ENCODE data around the gene OR2S2. TPM values are rescaled to one million over a fixed set of nuclear protein-coding genes. Genes with fewer than 3 reads are reported as not detected.
"Not testable (repeated sequence)": the region's sequence is repeated elsewhere in the genome, so short reads cannot be mapped to it uniquely, and the experiment has no call there.

OR2S2 gene
- total RNA-seq, 1 donor from 2014 or later = not detected

DNA sequence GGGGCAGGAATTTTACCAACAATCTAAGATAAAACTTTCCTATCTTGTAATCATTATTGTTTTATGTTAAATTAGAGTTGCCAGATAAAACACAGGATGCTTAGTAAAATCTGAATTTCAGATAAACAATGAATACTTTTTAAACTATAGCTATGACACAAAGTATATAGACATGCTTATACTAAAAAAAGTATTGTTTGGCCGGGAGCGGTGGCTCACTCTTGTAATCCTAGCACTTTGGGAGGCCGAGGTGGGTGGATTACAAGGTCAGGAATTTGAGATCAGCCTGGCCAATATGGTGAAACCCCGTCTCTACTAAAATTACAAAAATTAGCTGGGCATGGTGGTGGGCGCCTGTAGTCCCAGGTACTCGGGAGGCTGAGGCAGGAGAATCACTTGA is 23.9 kb downstream of the OR2S2 start:
- not testable (repeated sequence) for DNase-seq (ENCODE audit: low read depth in 2 of 2)

- DNase-seq (ENCODE audit: low read depth in 2 of 2) = no peak
These were observed 24.3 kb downstream of the OR2S2 start for GRCh38 chr9:35933550-35934067.

- DNase-seq (ENCODE audit: low read depth in 2 of 2) = no peak
These were observed 25.2 kb downstream of the OR2S2 start for GRCh38 chr9:35932735-35933134.

DNA sequence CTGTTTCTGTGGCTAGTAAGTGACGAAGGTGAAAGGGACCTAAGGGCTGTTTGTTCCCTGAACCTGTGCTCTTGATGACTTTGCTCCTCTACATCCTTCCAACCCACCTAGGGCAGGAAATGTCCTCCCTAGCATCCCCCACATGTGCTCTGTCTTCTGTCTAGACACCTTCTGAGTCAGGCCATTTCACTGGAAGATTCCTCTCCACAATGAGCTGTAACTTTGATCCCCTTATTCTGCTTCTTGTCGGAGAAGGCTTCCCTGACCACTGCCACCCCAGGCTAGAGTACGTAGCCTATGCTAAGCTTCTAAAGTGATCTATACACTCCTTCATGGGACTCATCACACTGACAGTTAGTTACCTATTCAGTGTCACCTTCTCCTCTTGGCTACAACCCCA is 27.0 kb downstream of the OR2S2 start:
- no peak for DNase-seq (ENCODE audit: low read depth in 2 of 2)

GRCh38 chr9:35930521-35930920 is 27.4 kb downstream of the OR2S2 start:
- no peak for DNase-seq (ENCODE audit: low read depth in 2 of 2)

DNA sequence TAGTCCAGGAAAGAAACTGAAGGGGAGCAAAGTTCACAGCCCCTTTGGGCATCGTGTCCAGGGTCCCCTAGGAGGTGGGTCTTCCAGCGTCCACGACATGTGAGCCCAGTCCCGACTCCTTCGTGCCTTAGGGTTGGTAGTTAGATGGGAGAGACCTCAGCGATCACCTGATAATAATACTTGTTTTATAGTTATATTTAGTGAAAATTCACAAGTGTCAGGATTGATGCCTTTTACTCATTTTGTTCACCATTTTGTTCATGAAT is 28.6 kb downstream of the OR2S2 start:
- DNase-seq (ENCODE audit: low read depth in 2 of 2) = no peak

GRCh38 chr9:35928591-35929452 is 29.1 kb downstream of the OR2S2 start:
- DNase-seq (ENCODE audit: low read depth in 2 of 2) = no peak

GRCh38 chr9:35923927-35924763 is 33.8 kb downstream of the OR2S2 start:
- DNase-seq (ENCODE audit: low read depth in 2 of 2) = peak; percentile 64 to 82

- DNase-seq (ENCODE audit: low read depth in 2 of 2) = no peak
These were observed 34.4 kb downstream of the OR2S2 start for GRCh38 chr9:35923598-35923926.

DNA sequence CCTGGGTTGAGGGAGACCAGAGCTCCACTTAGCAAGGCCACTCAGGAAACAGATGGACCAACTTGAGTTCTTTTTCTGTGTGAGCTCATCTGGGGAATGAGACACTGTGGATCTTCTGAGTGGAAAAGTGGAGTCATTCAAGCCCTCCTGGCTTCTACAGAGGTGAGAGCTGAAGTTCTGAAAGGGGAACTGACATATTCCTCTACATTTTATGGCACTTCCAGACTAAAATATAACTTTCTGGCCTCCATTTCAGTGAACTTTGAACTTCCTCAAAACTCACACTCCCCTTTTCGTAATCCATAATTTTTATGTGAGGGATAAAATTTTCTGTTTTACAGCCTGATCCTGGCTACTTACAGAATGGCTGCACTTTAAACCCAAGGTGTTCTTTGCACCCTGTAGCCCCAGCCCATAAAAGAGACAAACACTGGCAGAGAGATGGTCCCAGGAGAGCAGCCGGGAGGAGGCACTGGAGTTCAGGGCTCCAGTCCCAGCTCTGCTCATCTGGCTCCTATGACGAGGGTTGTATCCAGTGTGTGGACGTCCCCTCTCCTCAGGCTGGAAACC is 37.8 kb downstream of the OR2S2 start:
- DNase-seq (ENCODE audit: low read depth in 2 of 2) = peak in 1 of 2 donors; percentile 54

GRCh38 chr9:35919212-35920008 is 38.5 kb downstream of the OR2S2 start:
- DNase-seq (ENCODE audit: low read depth in 2 of 2) = no peak

- no peak for DNase-seq (ENCODE audit: low read depth in 2 of 2)
These were observed 39.2 kb downstream of the OR2S2 start for GRCh38 chr9:35918780-35919179.

DNA sequence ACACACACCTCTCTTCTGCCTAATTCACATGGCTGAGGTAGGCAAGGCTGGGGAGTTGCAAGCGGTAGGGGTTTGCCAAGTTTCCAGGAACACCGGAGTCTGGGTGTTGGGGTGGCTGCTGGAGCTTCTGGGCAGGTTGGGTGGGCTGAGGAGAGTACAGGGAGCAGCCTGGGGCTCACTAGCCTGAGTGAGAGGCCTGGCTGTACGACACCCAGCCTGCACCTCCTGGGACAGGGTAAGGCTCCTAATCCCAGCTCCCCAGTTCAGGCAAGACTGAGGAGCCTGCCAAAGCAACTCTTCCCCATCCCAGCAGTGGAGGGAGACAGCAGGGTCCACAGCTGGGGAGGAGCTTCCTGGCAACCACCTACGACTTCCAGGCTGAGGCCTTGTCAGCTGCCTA is 40.7 kb downstream of the OR2S2 start:
- DNase-seq (ENCODE audit: low read depth in 2 of 2) = no peak

DNA sequence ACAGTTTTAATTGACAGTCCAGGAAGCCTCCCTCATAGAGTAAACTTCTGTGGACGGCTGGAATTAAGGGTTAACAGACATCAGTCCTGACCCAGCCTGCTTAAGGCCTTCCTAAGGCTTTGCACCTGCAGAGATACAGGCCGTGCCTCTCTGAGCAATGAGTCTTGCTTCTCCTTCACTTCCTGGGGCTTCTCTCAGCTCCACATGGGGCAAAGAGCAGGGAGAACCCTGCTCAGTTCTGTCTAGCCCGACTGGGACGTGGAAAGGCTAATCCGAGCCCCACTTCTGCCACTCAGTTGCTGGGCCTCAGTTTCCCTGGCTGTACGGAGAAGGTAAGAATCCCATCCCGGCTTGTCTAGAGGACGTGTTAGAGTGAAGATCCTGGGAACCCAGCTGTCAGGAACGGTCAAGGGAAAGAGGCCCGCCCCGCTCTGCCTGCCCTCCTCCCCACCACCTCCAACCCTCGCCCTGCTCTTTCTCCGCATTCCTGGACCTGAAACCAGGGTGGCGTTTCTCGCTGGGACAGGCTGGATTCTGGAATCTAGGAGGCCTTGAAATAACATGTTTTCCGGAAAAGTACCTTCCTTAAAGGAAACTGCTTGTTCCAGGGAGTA is 42.2 kb downstream of the OR2S2 start:
- DNase-seq (ENCODE audit: low read depth in 2 of 2) = no peak

GRCh38 chr9:35914301-35914807 is 43.6 kb downstream of the OR2S2 start:
- peak; percentile 63 to 88 for DNase-seq (ENCODE audit: low read depth in 2 of 2)

- not testable (repeated sequence) for DNase-seq (ENCODE audit: low read depth in 2 of 2)
These were observed 44.5 kb downstream of the OR2S2 start for GRCh38 chr9:35913429-35913828.

DNA sequence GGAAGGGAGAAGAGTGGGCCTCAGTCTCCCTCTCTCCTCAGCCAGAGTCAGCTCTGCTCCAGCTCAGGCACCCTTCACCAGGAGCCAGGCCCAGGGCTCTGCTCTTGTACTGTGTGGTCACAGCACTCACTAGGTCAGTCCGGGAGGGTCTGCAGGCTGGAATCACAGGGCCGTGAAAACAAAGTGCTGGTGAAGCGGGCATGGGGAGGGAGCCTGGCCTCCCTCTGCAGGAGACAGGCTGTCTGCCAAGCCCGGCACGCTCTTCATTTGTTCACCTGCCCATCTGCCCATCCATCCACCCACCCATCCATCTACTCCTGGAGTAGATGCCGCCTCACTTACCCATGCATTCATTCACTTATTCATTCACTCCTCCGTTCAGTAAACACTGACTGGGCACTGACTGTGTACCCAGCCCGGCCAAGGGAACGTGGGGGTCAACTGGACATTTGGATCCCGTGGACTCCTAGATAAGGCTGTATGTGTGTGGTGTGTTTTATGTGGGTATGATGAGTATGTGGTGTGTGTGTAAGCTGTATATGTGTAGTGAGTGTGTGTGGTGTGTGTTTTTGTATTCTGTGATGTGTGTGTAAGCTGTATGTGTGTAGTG is 45.1 kb downstream of the OR2S2 start:
- no peak for DNase-seq (ENCODE audit: low read depth in 2 of 2)

GRCh38 chr9:35911690-35912089 is 46.3 kb downstream of the OR2S2 start:
- no peak for DNase-seq (ENCODE audit: low read depth in 2 of 2)

GRCh38 chr9:35910613-35911359 is 47.2 kb downstream of the OR2S2 start:
- DNase-seq (ENCODE audit: low read depth in 2 of 2) = peak; percentile 87 to 88

Data from lung microvascular endothelial cell (primary cell).